ENCODE measurements around the gene ITGAL. TPM values are rescaled to one million over a fixed set of nuclear protein-coding genes. Genes with fewer than 3 reads are reported as not detected.

ITGAL gene
- total RNA-seq, 1 experiment from 2014 or later: not detected

DNA sequence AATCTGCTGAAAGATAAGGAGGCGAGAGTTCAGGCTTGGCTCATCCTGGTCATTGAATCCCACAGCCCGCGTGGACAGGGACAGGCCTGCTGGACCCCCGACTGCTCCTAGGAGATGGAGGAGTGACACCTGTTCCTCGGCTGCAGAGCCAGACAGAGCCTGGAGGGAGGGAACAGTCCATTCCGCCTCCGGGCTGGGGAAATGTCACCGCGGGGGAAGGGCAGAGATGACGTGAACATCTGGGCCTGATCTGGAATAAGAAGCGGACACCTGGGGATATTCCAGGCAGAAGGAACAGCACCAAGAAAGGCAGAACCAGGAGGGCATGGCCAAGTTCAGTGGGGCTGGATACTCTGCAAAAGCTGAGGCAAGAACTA is 60.6 kb downstream of the ITGAL start:
- H2BK120ac ChIP-seq (ENCODE audit: low read depth, low read length, poor library complexity, severe bottlenecking): no peak overlapping the region
- no peak overlapping the region for H3K23ac ChIP-seq (ENCODE audit: insufficient read length, low read depth, low read length)
- Mint-ChIP-seq H3K27ac (peak overlapping the region in 1 of 3 experiments; percentile 92; a peak in 2 of 7 replicates), H3K9me3 (no peaks in the 10 kb centered on the region; a peak in 1 of 5 replicates), H3K4me1 (peaks cover 28 to 31% of the 10 kb centered on the region in 2 experiments), H3K4me3 (peak overlapping the region; percentile 54 to 76), H3K27me3 (ENCODE audit: low read depth) (no peaks in the 10 kb centered on the region), H3K36me3 (ENCODE audit: insufficient read depth in 1 of 3, low read depth in 3 of 3) (peaks cover 15 to 29% (median 19%) of the 10 kb centered on the region in 3 experiments)
- no peak overlapping the region for H2AK5ac ChIP-seq (ENCODE audit: insufficient read length, low read length)
- TF ChIP-seq, protein P1, sequence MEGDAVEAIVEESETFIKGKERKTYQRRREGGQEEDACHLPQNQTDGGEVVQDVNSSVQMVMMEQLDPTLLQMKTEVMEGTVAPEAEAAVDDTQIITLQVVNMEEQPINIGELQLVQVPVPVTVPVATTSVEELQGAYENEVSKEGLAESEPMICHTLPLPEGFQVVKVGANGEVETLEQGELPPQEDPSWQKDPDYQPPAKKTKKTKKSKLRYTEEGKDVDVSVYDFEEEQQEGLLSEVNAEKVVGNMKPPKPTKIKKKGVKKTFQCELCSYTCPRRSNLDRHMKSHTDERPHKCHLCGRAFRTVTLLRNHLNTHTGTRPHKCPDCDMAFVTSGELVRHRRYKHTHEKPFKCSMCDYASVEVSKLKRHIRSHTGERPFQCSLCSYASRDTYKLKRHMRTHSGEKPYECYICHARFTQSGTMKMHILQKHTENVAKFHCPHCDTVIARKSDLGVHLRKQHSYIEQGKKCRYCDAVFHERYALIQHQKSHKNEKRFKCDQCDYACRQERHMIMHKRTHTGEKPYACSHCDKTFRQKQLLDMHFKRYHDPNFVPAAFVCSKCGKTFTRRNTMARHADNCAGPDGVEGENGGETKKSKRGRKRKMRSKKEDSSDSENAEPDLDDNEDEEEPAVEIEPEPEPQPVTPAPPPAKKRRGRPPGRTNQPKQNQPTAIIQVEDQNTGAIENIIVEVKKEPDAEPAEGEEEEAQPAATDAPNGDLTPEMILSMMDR (conservative IDR thresholded peaks at IDR 0.05): no peak
- H3K4ac ChIP-seq (ENCODE audit: low read depth, low read length): no peak overlapping the region
- peaks cover 23% of the 10 kb centered on the region for H3K23me2 ChIP-seq (ENCODE audit: insufficient read length, low read depth, low read length, poor library complexity, severe bottlenecking)
- no peak overlapping the region for H2BK15ac ChIP-seq (ENCODE audit: low read depth, low read length)
- no peak overlapping the region for H3K9ac ChIP-seq (ENCODE audit: extremely low read depth, insufficient read length, low read length)
- no peak overlapping the region for H4K8ac ChIP-seq (replicated peaks; ENCODE audit: insufficient read length, low read depth, low read length)
- no peak for DNase-seq
- no peak overlapping the region for H3K18ac ChIP-seq (ENCODE audit: insufficient read length, low read depth, low read length)
- H2BK20ac ChIP-seq (ENCODE audit: low read depth, low read length, poor library complexity, severe bottlenecking): no peak overlapping the region
- no peaks in the 10 kb centered on the region for H3K9me3 ChIP-seq (ENCODE audit: control insufficient read depth, low read depth, low read length)
- no peak overlapping the region for H4K5ac ChIP-seq (ENCODE audit: insufficient read length, low read depth, low read length)
- H2AFZ ChIP-seq (ENCODE audit: low read length): no peak overlapping the region
- no peak overlapping the region for H4K91ac ChIP-seq (ENCODE audit: insufficient read length, low read depth, low read length)
- H3K56ac ChIP-seq (ENCODE audit: insufficient read length, low read depth, low read length): no peak overlapping the region
- H3K27ac ChIP-seq (ENCODE audit: insufficient read length, low read depth, low read length): no peak overlapping the region
- H3K4me2 ChIP-seq (ENCODE audit: insufficient read depth, insufficient read length, low read length): peak overlapping the region; percentile 26
- H3K14ac ChIP-seq (ENCODE audit: insufficient read depth, low read length): no peak overlapping the region
- no CpG with 5 or more reads among the region's 11 CpGs for WGBS (ENCODE audit: extremely low coverage, insufficient read length, low lambda C conversion rate)
- H3K79me2 ChIP-seq (ENCODE audit: insufficient read depth, low read length): no peaks in the 10 kb centered on the region
- H2BK12ac ChIP-seq (ENCODE audit: insufficient read length, low read depth, low read length): no peak overlapping the region
- H3K79me1 ChIP-seq (ENCODE audit: insufficient read depth, low read depth, low read length, poor library complexity, severe bottlenecking): no peaks in the 10 kb centered on the region
- H4K20me1 ChIP-seq (ENCODE audit: control insufficient read depth, insufficient read depth, insufficient read length): no peaks in the 10 kb centered on the region
- no peaks in the 10 kb centered on the region for H3K27me3 ChIP-seq (ENCODE audit: insufficient read depth, low read length)
- no peak overlapping the region for H3T11ph ChIP-seq (ENCODE audit: low read length)
- H3K4me1 ChIP-seq (ENCODE audit: insufficient read depth, low read length): no peaks in the 10 kb centered on the region; the same call in 1 of the 2 replicates
- H2BK5ac ChIP-seq (ENCODE audit: insufficient read length, low read length): no peak overlapping the region

All from H9 (cell line).